Nephron progenitor cell (in vitro differentiated cells): ENCODE results near the gene MAPK7.

Experiments
- DNase-seq: peaks from one replicate; pipeline ENCODE4 v3.0.0; 2021
- H3K27ac Mint-ChIP-seq: 2 replicates; pipeline ENCODE4 v1.8.0; 2021; ENCODE audit warnings: mild to moderate bottlenecking, moderate library complexity, mixed read lengths
- H3K27me3 Mint-ChIP-seq: 2 replicates; pipeline ENCODE4 v1.8.0; 2021; ENCODE audit warnings: mild to moderate bottlenecking, low read depth, mixed read lengths; ENCODE audit not compliant: poor library complexity
- H3K36me3 Mint-ChIP-seq: 2 replicates; pipeline ENCODE4 v1.8.0; 2021; ENCODE audit warnings: low read depth, mixed read lengths
- H3K4me1 Mint-ChIP-seq: 2 replicates; pipeline ENCODE4 v1.8.0; 2021; ENCODE audit warnings: mixed read lengths
- H3K4me3 Mint-ChIP-seq: 2 replicates; pipeline ENCODE4 v1.8.0; 2021; ENCODE audit warnings: mild to moderate bottlenecking, moderate library complexity, mixed read lengths
- H3K9me3 Mint-ChIP-seq: 2 replicates; pipeline ENCODE4 v1.8.0; 2021; ENCODE audit warnings: mild to moderate bottlenecking, moderate library complexity, mixed read lengths
- TF ChIP-seq, protein P1 (sequence below): fragments of 200-600 bp; sonication (generic); IDR thresholded peaks from 2 replicates; pipeline ENCODE4 v1.5.0; 2021; ENCODE audit warnings: antibody characterized with exemption

MAPK7 gene

DNA sequence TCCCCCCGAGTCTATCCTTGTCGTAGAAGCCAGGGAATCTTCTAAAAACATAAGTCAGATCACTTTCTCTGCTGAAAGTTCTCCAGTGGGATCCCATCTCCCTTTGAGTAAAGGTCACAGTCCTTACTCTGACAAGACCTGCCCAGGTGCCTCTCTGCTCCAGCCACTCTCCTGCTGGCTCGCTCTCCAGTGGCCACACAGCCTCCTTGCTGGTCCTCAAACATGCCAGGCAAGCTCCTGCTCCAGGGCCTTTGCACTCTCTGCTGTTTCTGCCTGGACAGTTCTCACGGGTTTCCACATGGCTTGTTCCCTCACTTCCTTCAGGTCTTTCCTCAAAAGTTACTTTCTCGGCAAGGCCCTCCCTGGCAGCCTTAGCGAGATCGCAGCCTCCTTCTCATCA is 19.1 kb upstream of the MAPK7 start:
- no peaks in the 10 kb centered on the region for H3K9me3 Mint-ChIP-seq
- no peak overlapping the region for H3K27ac Mint-ChIP-seq
- no peaks in the 10 kb centered on the region for H3K27me3 Mint-ChIP-seq
- DNase-seq = no peak
- H3K4me1 Mint-ChIP-seq = peaks cover 65% of the 10 kb centered on the region
- H3K4me3 Mint-ChIP-seq = no peak overlapping the region
- H3K36me3 Mint-ChIP-seq = peaks cover 12% of the 10 kb centered on the region
- TF ChIP-seq, protein P1, sequence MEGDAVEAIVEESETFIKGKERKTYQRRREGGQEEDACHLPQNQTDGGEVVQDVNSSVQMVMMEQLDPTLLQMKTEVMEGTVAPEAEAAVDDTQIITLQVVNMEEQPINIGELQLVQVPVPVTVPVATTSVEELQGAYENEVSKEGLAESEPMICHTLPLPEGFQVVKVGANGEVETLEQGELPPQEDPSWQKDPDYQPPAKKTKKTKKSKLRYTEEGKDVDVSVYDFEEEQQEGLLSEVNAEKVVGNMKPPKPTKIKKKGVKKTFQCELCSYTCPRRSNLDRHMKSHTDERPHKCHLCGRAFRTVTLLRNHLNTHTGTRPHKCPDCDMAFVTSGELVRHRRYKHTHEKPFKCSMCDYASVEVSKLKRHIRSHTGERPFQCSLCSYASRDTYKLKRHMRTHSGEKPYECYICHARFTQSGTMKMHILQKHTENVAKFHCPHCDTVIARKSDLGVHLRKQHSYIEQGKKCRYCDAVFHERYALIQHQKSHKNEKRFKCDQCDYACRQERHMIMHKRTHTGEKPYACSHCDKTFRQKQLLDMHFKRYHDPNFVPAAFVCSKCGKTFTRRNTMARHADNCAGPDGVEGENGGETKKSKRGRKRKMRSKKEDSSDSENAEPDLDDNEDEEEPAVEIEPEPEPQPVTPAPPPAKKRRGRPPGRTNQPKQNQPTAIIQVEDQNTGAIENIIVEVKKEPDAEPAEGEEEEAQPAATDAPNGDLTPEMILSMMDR = no peak

DNA sequence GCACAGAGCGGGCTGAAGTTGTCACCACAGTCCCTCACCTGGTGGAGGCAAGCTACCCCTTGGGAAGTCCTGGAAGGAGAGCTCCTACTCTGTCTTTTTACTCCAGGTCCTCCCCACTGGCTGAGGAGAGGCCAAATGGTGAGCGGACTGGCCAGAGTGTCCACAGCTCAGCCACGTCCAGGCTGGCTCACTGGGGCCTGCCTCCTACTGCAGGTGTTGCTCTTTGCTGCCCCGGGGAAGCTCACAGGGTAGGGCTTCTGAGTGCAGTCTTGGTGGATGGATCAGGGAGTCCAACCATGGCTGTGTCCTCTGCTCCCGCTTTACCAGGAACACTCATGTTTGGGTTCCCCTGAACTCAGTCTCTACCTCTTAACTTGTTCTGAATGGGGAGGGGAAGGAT is 18.4 kb upstream of the MAPK7 start:
- TF ChIP-seq, protein P1 = no peak
- Mint-ChIP-seq H3K36me3 (peaks cover 7% of the 10 kb centered on the region), H3K4me1 (peaks cover 69% of the 10 kb centered on the region), H3K4me3 (no peak overlapping the region), H3K27me3 (no peaks in the 10 kb centered on the region), H3K27ac (no peak overlapping the region), H3K9me3 (no peaks in the 10 kb centered on the region)
- DNase-seq = no peak

DNA sequence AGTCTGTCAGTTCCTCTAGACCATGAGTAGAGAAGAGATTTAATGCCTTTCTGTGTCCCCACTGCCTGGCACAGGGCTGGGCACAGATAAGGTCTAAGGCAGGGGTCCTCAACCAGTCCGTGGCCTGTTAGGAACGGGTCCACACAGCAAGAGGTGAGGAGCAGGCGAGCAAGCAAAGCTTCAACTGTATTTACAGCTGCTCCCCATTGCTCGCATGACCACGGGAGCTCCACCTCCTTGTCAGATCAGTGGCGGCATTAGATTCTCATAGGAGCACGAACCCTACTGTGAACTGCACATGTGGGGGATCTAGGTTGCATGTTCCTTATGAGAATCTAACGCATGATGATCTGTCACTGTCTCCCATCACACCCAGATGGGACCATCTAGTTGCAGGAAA is 17.5 kb upstream of the MAPK7 start:
- H3K27me3 Mint-ChIP-seq = no peaks in the 10 kb centered on the region

DNA sequence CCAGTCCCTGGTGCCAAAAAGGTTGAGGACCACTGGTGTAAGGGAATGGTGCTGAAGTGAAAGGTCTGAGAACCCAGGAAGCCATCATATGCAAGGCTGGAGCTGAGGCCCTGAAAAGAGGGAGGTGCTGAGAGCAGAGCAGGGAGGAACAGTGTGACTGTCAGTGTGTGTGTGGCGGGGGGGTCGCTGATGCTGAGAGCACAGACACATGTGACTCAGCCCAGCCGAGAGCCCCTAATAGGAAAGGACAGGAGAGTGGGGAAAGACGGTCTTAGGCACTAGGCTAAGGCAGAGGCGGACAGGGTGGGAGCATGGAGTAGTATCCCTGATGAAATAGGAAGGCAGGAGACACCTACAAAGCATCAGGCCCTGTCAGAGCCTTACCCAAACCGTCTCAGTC is 17.0 kb upstream of the MAPK7 start:
- no peaks in the 10 kb centered on the region for H3K36me3 Mint-ChIP-seq
- TF ChIP-seq, protein P1 = no peak
- peak overlapping the region; percentile 90 for H3K4me3 Mint-ChIP-seq
- H3K27ac Mint-ChIP-seq = no peak overlapping the region
- peaks cover 81% of the 10 kb centered on the region for H3K4me1 Mint-ChIP-seq
- DNase-seq = no peak
- no peaks in the 10 kb centered on the region for H3K9me3 Mint-ChIP-seq
- H3K27me3 Mint-ChIP-seq = no peaks in the 10 kb centered on the region

More for the DNA sequence above, 17.5 kb upstream of the MAPK7 start:
- no peak for DNase-seq
- Mint-ChIP-seq H3K9me3 (no peaks in the 10 kb centered on the region), H3K27ac (peak overlapping the region; percentile 29), H3K4me3 (peak overlapping the region; percentile 90), H3K36me3 (peaks cover 2% of the 10 kb centered on the region), H3K4me1 (peaks cover 77% of the 10 kb centered on the region)
- TF ChIP-seq, protein P1 = no peak

DNA sequence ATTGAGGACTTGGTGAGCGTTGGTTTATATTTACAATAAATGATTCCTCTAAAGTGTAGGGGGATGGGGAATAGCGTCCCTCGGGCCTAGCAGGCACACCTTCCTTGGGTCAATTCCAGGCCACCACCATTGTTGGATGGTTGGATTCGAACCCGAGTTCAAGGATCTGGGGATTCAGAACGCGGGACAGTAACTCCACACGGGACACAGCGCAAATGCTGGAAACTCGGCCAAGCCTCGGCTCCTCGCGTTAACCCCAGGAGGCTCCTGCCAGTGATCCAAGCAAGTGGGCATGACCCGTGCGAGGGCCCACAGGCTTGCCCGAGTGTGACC is 16.4 kb upstream of the MAPK7 start:
- TF ChIP-seq, protein P1 = no peak
- H3K36me3 Mint-ChIP-seq = no peaks in the 10 kb centered on the region
- peaks cover 78% of the 10 kb centered on the region for H3K4me1 Mint-ChIP-seq
- H3K27ac Mint-ChIP-seq = no peak overlapping the region
- H3K4me3 Mint-ChIP-seq = peak overlapping the region; percentile 90
- H3K9me3 Mint-ChIP-seq = no peaks in the 10 kb centered on the region
- no peak for DNase-seq
- no peaks in the 10 kb centered on the region for H3K27me3 Mint-ChIP-seq

DNA sequence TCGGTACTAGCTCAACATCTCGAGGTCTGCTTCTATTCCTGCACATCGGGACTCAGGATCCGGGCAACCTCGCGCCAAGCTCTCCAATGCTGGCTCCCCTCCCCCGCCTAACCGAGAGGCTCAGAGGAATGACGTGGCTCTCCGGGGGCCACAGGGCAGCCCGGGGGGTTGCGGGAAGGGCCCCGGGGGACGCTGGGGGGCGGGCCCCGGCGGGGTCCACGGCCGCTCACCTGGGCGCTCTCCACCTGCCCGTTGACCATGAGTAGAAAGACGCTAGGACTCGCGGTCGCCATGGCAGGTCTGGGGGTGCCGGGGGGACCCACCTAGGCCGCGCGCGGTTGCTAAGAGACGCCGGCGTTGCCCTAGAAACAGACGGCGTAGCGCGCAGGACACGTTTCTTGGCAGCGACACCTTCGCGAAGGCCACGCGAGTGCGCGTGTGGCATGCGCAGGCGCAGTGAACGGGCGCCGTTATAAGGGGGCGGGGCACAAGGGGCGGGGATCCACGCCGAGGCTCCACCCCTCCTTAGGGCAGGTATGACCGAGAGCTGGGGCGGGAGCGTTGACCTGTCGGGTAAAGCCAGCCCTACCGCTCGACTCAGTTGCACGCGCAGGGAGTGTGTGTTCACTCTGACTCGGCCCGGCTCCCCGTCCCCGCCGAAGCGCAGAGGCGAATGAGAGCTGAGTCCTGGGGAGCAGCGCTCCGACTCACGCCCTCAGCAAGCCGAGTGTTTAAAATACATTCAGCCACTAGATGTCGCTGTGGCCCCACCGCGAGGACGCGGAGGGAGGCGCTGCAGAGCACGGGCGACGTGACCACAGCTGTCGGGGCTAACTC is 15.8 kb upstream of the MAPK7 start, which contains the start of gene B9D1:
Gene B9D1, minus strand, starts transcription at position 447 of the 837 bp plus-strand sequence. Its CDS starts 154 bp downstream, at position 293.
- H3K36me3 Mint-ChIP-seq = no peaks in the 10 kb centered on the region
- peak; percentile 93 for DNase-seq
- peaks cover 72% of the 10 kb centered on the region for H3K4me1 Mint-ChIP-seq
- H3K27me3 Mint-ChIP-seq = no peaks in the 10 kb centered on the region
- H3K9me3 Mint-ChIP-seq = no peaks in the 10 kb centered on the region
- H3K4me3 Mint-ChIP-seq = peak within 1 kb of the TSS; percentile 90
- H3K27ac Mint-ChIP-seq = peak within 1 kb of the TSS; percentile 25
- TF ChIP-seq, protein P1 = peak; percentile 97
